OCI-LY7 (cell line): ENCODE measurements around the gene SNX25. TPM values are rescaled to one million over a fixed set of nuclear protein-coding genes. Genes with fewer than 3 reads are reported as not detected.
A peak's percentile ranks its signal among the peaks of the same experiment; 100 is the strongest.
"Not testable (repeated sequence)": the region's sequence is repeated elsewhere in the genome, so short reads cannot be mapped to it uniquely, and the experiment has no call there.

ENCODE experiments used
- BruUV-seq: library from RNA; stranded (reverse); fragments of 400-500 nt; replicated peaks from 2 replicates; lab custom pipeline; 2021; lab: Mats Ljungman, UMichigan
- CTCF ChIA-PET: fragments of 300-600 bp; sonication (Branson Sonifier 250); formaldehyde crosslinking; loops from one replicate; lab custom pipeline; 2022; ENCODE audit warnings: antibody characterized with exemption; ENCODE audit not compliant: unreplicated experiment; lab: Charles Lee
- POLR2A ChIA-PET: fragments of 300-600 bp; sonication (Branson Sonifier 250); formaldehyde crosslinking; loops from one replicate; lab custom pipeline; 2022; ENCODE audit warnings: antibody characterized with exemption; lab: Charles Lee
- DNase-seq: peaks from one replicate; pipeline ENCODE4 v3.0.0-alpha.2; 2015; ENCODE audit warnings: low spot score
- H2AFZ ChIP-seq: fragments of 200-600 bp; sonication (generic), shearing (Covaris generic); 2 replicates; pipeline ENCODE4 v1.6.1; 2014; ENCODE audit warnings: mild to moderate bottlenecking, antibody characterized with exemption, low read length, moderate library complexity
- H3K27ac ChIP-seq: fragments of 200-600 bp; sonication (generic); 2 replicates; pipeline ENCODE4 v1.5.1; 2014; ENCODE audit warnings: mixed run types, low read depth, mild to moderate bottlenecking, moderate library complexity, low read length, inconsistent platforms; ENCODE audit not compliant: poor library complexity, severe bottlenecking
- H3K36me3 ChIP-seq: fragments of 200-600 bp; sonication (generic); 2 replicates; pipeline ENCODE4 v1.6.1; 2014; ENCODE audit warnings: mild to moderate bottlenecking, antibody characterized with exemption, low read length, moderate library complexity, mixed read lengths; ENCODE audit not compliant: insufficient read depth
- H3K4me1 ChIP-seq: fragments of 200-600 bp; sonication (generic); 2 replicates; pipeline ENCODE4 v1.5.1; 2014; ENCODE audit warnings: mild to moderate bottlenecking, low read length; ENCODE audit not compliant: insufficient read depth, poor library complexity, severe bottlenecking
- H3K4me2 ChIP-seq: fragments of 200-600 bp; sonication (generic); 2 replicates; pipeline ENCODE4 v1.6.1; 2014; ENCODE audit warnings: mild to moderate bottlenecking, low read length
- H3K4me3 ChIP-seq: fragments of 200-600 bp; sonication (generic); 2 replicates; pipeline ENCODE4 v1.5.1; 2014; ENCODE audit warnings: mild to moderate bottlenecking, low read depth, low read length; ENCODE audit not compliant: poor library complexity, severe bottlenecking
- H3K79me2 ChIP-seq: fragments of 200-600 bp; sonication (generic); 2 replicates; pipeline ENCODE4 v1.6.1; 2016; ENCODE audit warnings: low read depth, mild to moderate bottlenecking, low read length, moderate library complexity, mixed read lengths; ENCODE audit not compliant: insufficient read depth
- H3K9me2 ChIP-seq: fragments of 200-600 bp; sonication (generic); 2 replicates; pipeline ENCODE4 v1.6.1; 2016; ENCODE audit warnings: mild to moderate bottlenecking, low read length, mixed read lengths; ENCODE audit not compliant: insufficient read depth
- H3K9me3 ChIP-seq: fragments of 200-600 bp; sonication (generic); 2 replicates; pipeline ENCODE4 v1.6.1; 2014; ENCODE audit warnings: mild to moderate bottlenecking, mixed run types, low read length, mixed read lengths
- H4K20me1 ChIP-seq: fragments of 200-600 bp; sonication (generic); 2 replicates; pipeline ENCODE4 v1.6.1; 2014; ENCODE audit warnings: mild to moderate bottlenecking, antibody characterized with exemption, low read length, moderate library complexity, mixed read lengths; ENCODE audit not compliant: insufficient read depth
- CTCF ChIP-seq: fragments of 200-600 bp; sonication (generic); conservative IDR thresholded peaks from 2 replicates; pipeline ENCODE4 v1.5.1; 2014; ENCODE audit warnings: mild to moderate bottlenecking, antibody characterized with exemption, low read length, moderate library complexity, mixed read lengths
- EZH2phosphoT487 ChIP-seq: fragments of 200-600 bp; sonication (generic); IDR thresholded peaks from 2 replicates; pipeline ENCODE4 v1.6.1; 2018; ENCODE audit warnings: low read depth, borderline replicate concordance, mild to moderate bottlenecking, mixed run types, antibody characterized with exemption, low read length, moderate library complexity, mixed read lengths
- intact Hi-C: fragments of 100-400 bp; cut with micrococcal nuclease; formaldehyde crosslinking; loops from one replicate; pipeline ENCODE4 v1.10.0; 2022; ENCODE audit not compliant: unreplicated experiment
- total RNA-seq, 2 experiments: library from RNA; depleted of rRNA in 1 of 2; stranded (reverse); fragments of >200 nt in 1 of 2; shearing (Covaris generic) in 1 of 2; gene quantifications; 2 replicates each; pipeline ENCODE4 v1.2.3, GENCODE V29; 2014 to 2022

The SNX25 gene
- total RNA-seq, 2 experiments from 2014 or later = 33.7 to 55.6 TPM

DNA sequence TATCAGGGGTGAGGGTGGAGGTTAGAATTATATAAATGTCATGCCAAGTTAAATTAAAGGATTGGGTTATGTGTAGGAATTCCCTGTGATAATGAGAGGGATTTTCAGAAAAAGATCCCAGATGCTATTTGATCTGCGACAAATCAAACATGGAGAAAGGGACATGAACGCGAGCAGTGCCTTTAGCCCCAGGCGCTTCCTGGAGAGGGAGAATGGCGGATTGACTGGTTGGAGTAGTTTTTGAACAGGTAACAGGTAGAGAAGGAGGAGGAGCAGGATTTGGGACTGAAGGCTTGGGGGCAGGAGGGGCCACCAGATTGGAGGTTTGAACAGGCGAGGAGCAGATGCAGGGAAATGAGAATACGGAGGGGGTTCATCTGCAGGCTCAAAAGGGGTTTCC lies 119.2 kb downstream of the SNX25 start:
- intact Hi-C loops = no loop called here
- no TSS peak for BruUV-seq
- peaks cover 10% of the 10 kb centered on the region for H3K4me1 ChIP-seq
- no peak overlapping the region for H3K4me2 ChIP-seq
- CTCF ChIA-PET = no interaction called here
- H3K36me3 ChIP-seq = peaks cover 61% of the 10 kb centered on the region
- TF ChIP-seq EZH2phosphoT487 (no peak), CTCF (no peak)
- H3K9me2 ChIP-seq = no peaks in the 10 kb centered on the region
- no peak overlapping the region for H2AFZ ChIP-seq
- DNase-seq = no peak
- H3K27ac ChIP-seq = no peak overlapping the region
- H4K20me1 ChIP-seq = no peaks in the 10 kb centered on the region
- H3K9me3 ChIP-seq = no peaks in the 10 kb centered on the region
- POLR2A ChIA-PET = no interaction called here
- no peak overlapping the region for H3K4me3 ChIP-seq
- no peaks in the 10 kb centered on the region for H3K79me2 ChIP-seq

DNA sequence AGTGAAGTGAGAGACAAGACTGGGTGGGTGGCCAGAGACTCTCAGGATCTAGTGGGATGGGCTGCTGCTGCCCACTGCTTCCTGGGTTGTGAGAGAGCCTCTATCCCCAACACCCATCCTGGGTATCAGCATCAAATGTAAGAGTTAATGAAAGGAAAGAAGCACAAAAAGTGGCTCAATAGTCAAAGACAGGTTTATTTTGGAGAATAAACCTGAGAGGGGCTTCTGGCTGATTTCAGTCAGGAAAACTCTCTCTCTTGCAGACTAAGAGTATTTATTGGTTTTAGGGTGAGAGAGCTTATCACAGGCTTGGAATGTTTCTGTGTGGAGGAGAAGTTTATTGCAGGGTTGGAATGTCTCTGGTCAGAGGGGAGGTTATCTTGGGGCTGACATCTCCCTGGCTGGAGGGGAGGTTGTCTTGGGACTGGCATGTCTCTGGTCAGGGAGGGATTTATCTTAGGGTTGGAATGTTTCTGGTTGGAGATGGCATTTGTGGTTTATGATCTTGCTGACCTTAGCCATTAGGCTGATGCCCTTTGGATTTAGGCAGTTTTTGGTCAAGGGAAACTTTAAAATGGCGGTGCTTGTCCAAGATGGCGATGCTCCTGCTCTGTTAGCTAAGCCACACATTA lies 120.6 kb downstream of the SNX25 start:
- H3K27ac ChIP-seq, H3K9me3 ChIP-seq, H3K4me3 ChIP-seq, H3K9me2 ChIP-seq, DNase-seq, H3K4me1 ChIP-seq, intact Hi-C loops, POLR2A ChIA-PET, BruUV-seq, H2AFZ ChIP-seq, H4K20me1 ChIP-seq, H3K79me2 ChIP-seq, CTCF ChIA-PET, H3K4me2 ChIP-seq: not testable (repeated sequence)
- H3K36me3 ChIP-seq = peaks cover 52% of the 10 kb centered on the region

- Histone ChIP-seq H4K20me1 (no peaks in the 10 kb centered on the region), H3K79me2 (no peaks in the 10 kb centered on the region), H3K36me3 (peaks cover 47% of the 10 kb centered on the region), H3K9me2 (no peaks in the 10 kb centered on the region), H3K4me2 (no peak overlapping the region), H3K4me3 (no peak overlapping the region), H3K4me1 (peaks cover 10% of the 10 kb centered on the region), H3K9me3 (no peaks in the 10 kb centered on the region), H2AFZ (no peak overlapping the region), H3K27ac (no peak overlapping the region)
- POLR2A ChIA-PET = interaction anchor here (0.6 to 1.1 kb wide), 2 partner anchors 13 to 27 kb away, joined by 3 read pairs; no protein-coding TSS in a partner anchor
- intact Hi-C loops = no loop called here
- CTCF ChIA-PET = no interaction called here
- peak; percentile 7 for DNase-seq
- TF ChIP-seq EZH2phosphoT487 (no peak), CTCF (no peak)
- no TSS peak for BruUV-seq
Measured at GRCh38 chr4:185332575-185333464, 123.4 kb downstream of the SNX25 start.
